ENCODE measurements around the gene ATP10A. TPM values are rescaled to one million over a fixed set of nuclear protein-coding genes. Genes with fewer than 3 reads are reported as not detected.

Gene ATP10A, protein sequence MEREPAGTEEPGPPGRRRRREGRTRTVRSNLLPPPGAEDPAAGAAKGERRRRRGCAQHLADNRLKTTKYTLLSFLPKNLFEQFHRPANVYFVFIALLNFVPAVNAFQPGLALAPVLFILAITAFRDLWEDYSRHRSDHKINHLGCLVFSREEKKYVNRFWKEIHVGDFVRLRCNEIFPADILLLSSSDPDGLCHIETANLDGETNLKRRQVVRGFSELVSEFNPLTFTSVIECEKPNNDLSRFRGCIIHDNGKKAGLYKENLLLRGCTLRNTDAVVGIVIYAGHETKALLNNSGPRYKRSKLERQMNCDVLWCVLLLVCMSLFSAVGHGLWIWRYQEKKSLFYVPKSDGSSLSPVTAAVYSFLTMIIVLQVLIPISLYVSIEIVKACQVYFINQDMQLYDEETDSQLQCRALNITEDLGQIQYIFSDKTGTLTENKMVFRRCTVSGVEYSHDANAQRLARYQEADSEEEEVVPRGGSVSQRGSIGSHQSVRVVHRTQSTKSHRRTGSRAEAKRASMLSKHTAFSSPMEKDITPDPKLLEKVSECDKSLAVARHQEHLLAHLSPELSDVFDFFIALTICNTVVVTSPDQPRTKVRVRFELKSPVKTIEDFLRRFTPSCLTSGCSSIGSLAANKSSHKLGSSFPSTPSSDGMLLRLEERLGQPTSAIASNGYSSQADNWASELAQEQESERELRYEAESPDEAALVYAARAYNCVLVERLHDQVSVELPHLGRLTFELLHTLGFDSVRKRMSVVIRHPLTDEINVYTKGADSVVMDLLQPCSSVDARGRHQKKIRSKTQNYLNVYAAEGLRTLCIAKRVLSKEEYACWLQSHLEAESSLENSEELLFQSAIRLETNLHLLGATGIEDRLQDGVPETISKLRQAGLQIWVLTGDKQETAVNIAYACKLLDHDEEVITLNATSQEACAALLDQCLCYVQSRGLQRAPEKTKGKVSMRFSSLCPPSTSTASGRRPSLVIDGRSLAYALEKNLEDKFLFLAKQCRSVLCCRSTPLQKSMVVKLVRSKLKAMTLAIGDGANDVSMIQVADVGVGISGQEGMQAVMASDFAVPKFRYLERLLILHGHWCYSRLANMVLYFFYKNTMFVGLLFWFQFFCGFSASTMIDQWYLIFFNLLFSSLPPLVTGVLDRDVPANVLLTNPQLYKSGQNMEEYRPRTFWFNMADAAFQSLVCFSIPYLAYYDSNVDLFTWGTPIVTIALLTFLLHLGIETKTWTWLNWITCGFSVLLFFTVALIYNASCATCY (N-terminal part only)
- total RNA-seq (2014; rRNA removed; shearing (Covaris generic)): 0.08 TPM in 1 of 2 replicates, not detected in the other
- 0.06 TPM in 1 of 2 replicates, not detected in the other for total RNA-seq (2022)
- percentile 17 among the genes with signal in this experiment for Bru-seq, nascent RNA
- percentile 18 among the genes with signal in this experiment for BruChase-seq, experiment 1, labeled RNA remaining after a 6-hour chase
- BruChase-seq, experiment 2, labeled RNA remaining after a 2-hour chase: percentile 16 among the genes with signal in this experiment
- long read RNA-seq: 0 reads

DNA sequence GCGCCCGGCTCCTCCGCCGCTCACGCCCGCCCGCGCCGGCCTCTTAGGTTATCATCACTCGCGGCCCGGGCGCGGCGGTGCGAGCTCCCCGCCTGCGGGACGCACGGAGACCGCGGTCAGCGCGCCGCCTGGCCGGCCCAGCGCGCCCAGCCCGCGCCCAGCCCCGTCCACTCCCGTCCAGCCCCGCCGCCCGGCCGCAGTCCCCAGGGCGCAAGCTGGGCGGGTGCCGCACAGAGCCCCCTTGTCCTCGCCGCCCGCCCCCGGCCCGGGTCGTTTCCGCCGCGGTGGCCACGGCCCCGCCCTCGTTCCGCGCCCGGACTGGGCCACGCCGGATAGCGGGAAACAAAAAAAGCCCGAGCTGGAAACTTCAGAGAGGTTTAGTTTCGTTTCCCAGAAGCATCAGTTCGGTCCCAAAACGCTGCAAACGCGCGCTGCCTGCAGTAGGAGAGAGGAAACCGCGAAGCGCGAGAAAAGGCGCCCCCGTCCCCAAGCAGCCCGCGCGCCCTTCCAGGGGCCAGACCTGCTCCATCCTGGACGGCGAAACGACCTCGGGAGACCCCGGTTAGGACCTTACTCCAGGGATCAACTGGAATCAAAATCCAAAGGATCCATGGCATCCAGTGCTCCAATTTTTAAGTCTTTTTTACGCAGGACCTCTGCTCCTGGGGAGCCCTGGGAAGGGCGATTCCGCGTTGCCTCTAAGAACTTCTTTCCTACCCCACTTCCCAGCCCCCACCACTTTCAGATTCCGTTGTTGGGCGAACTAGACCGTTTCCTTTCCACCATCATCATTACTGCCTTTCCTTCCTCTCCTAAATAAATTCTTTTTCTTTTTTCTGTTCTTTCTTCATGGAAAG, at the start of gene ATP10A:
ATP10A (minus strand) TSS at position 217 of the 857 bp plus-strand sequence. CDS start 231 bp downstream, outside the sequence.
- POLR2A ChIA-PET: no interaction called here
- H2AFZ ChIP-seq (ENCODE audit: low read length): no peak within 1 kb of the TSS
- H3K9me3 ChIP-seq (ENCODE audit: low read length): no peaks in the 10 kb centered on the region
- no peaks in the 10 kb centered on the region for H3K36me3 ChIP-seq (ENCODE audit: insufficient read depth, low read length)
- H3K27ac ChIP-seq (ENCODE audit: low read depth, low read length, poor library complexity, severe bottlenecking): no peak within 1 kb of the TSS
- H3K4me3 ChIP-seq (ENCODE audit: low read depth, low read length, poor library complexity, severe bottlenecking): no peak within 1 kb of the TSS
- H3K9me2 ChIP-seq (ENCODE audit: insufficient read depth, low read length): no peaks in the 10 kb centered on the region
- DNase-seq (ENCODE audit: low spot score): no peak
- no peak within 1 kb of the TSS for H3K4me2 ChIP-seq (ENCODE audit: low read length)
- intact Hi-C loops (cut with micrococcal nuclease; ENCODE audit: unreplicated experiment): no loop called here
- CTCF ChIA-PET (ENCODE audit: unreplicated experiment): no interaction called here
- no peaks in the 10 kb centered on the region for H3K79me2 ChIP-seq (ENCODE audit: insufficient read depth, low read depth, low read length)
- BruUV-seq (replicated peaks): no TSS peak
- H3K4me1 ChIP-seq (ENCODE audit: insufficient read depth, low read length, poor library complexity, severe bottlenecking): peaks cover 11% of the 10 kb centered on the region
- TF ChIP-seq EZH2phosphoT487 (IDR thresholded peaks at IDR 0.05; ENCODE audit: borderline replicate concordance, low read depth, low read length): no peak
- TF ChIP-seq, protein P1, sequence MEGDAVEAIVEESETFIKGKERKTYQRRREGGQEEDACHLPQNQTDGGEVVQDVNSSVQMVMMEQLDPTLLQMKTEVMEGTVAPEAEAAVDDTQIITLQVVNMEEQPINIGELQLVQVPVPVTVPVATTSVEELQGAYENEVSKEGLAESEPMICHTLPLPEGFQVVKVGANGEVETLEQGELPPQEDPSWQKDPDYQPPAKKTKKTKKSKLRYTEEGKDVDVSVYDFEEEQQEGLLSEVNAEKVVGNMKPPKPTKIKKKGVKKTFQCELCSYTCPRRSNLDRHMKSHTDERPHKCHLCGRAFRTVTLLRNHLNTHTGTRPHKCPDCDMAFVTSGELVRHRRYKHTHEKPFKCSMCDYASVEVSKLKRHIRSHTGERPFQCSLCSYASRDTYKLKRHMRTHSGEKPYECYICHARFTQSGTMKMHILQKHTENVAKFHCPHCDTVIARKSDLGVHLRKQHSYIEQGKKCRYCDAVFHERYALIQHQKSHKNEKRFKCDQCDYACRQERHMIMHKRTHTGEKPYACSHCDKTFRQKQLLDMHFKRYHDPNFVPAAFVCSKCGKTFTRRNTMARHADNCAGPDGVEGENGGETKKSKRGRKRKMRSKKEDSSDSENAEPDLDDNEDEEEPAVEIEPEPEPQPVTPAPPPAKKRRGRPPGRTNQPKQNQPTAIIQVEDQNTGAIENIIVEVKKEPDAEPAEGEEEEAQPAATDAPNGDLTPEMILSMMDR (conservative IDR thresholded peaks at IDR 0.05; ENCODE audit: low read length): no peak
- H4K20me1 ChIP-seq (ENCODE audit: insufficient read depth, low read length): no peaks in the 10 kb centered on the region

DNA sequence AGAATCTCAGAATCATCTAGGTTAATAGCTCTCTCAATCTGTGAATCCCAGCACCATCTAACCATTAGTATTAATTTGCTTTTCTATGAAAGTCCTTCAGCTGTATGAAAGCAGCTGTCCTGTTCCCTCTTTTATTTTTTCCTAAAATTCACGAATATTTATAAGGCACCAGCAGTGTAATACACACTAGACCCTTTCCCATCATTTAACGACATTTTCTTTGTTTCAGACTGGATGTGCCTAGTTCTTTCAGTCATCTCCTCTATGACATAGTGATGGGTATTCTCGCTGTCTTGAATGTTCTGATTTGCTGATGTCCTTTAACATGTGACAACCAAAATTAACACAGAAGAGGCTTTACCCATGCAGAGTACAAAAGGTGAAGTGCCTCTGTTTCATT, 48.9 kb upstream of the ATP10A start:
- no peak overlapping the region for H3K27ac ChIP-seq (ENCODE audit: low read depth, low read length, poor library complexity, severe bottlenecking)
- CTCF ChIA-PET (ENCODE audit: unreplicated experiment): no interaction called here
- POLR2A ChIA-PET: interaction anchor here (0.8 kb wide), 1 partner anchor 161 kb away, joined by 3 read pairs; no protein-coding TSS in a partner anchor
- H3K4me3 ChIP-seq (ENCODE audit: low read depth, low read length, poor library complexity, severe bottlenecking): no peak overlapping the region
- H3K9me3 ChIP-seq (ENCODE audit: low read length): peaks cover 7% of the 10 kb centered on the region; the same call in 1 of the 2 replicates
- intact Hi-C loops (cut with micrococcal nuclease; ENCODE audit: unreplicated experiment): no loop called here
- H4K20me1 ChIP-seq (ENCODE audit: insufficient read depth, low read length): no peaks in the 10 kb centered on the region
- BruUV-seq (replicated peaks): no TSS peak
- no peaks in the 10 kb centered on the region for H3K9me2 ChIP-seq (ENCODE audit: insufficient read depth, low read length)
- no peak overlapping the region for H2AFZ ChIP-seq (ENCODE audit: low read length)
- H3K36me3 ChIP-seq (ENCODE audit: insufficient read depth, low read length): no peaks in the 10 kb centered on the region
- TF ChIP-seq, protein P1 (conservative IDR thresholded peaks at IDR 0.05; ENCODE audit: low read length): no peak
- TF ChIP-seq EZH2phosphoT487 (IDR thresholded peaks at IDR 0.05; ENCODE audit: borderline replicate concordance, low read depth, low read length): no peak
- no peaks in the 10 kb centered on the region for H3K4me1 ChIP-seq (ENCODE audit: insufficient read depth, low read length, poor library complexity, severe bottlenecking)
- H3K79me2 ChIP-seq (ENCODE audit: insufficient read depth, low read depth, low read length): no peaks in the 10 kb centered on the region
- DNase-seq (ENCODE audit: low spot score): no peak
- H3K4me2 ChIP-seq (ENCODE audit: low read length): no peak overlapping the region
